GM12801 (cell line): ENCODE measurements around the gene SUN1.

ENCODE experiments used
- CTCF ChIP-seq: IDR thresholded peaks from one replicate; pipeline ENCODE4 v1.5.1; 2011; ENCODE audit warnings: control low read depth; ENCODE audit not compliant: insufficient read length; ENCODE audit errors: extremely low read depth

SUN1 gene

GRCh38 chr7:834277-834676 is 2.0 kb downstream of the SUN1 start:
- TF ChIP-seq CTCF = no peak

- TF ChIP-seq CTCF = no peak
Measured at GRCh38 chr7:835021-835420, 2.7 kb downstream of the SUN1 start.

GRCh38 chr7:835485-836401 is 3.5 kb downstream of the SUN1 start:
- TF ChIP-seq CTCF = no peak

GRCh38 chr7:836429-836828 is 4.2 kb downstream of the SUN1 start:
- TF ChIP-seq CTCF = no peak

- no peak for TF ChIP-seq CTCF
Measured at GRCh38 chr7:837001-837400, 4.7 kb downstream of the SUN1 start.

GRCh38 chr7:840001-840600 is 7.8 kb downstream of the SUN1 start:
- TF ChIP-seq CTCF = no peak

GRCh38 chr7:841943-842342 is 9.7 kb downstream of the SUN1 start:
- TF ChIP-seq CTCF = no peak
